ENCODE results near the gene UBTD1. TPM values are rescaled to one million over a fixed set of nuclear protein-coding genes. Genes with fewer than 3 reads are reported as not detected.

UBTD1 gene
- total RNA-seq, 6 experiments from 2014 or later: 5.4 to 8.8 (median 7.0) TPM

GRCh38 chr10:97459933-97460332 lies 38.8 kb upstream of the UBTD1 start:
- 74% methylated on average over 6 of the region's 7 CpGs for WGBS (ENCODE audit: insufficient coverage, low coverage, low lambda C conversion rate, missing lambda C conversion rate)
- intact Hi-C loops (cut with DNase I): loop anchor here (5.0 to 10.0 kb wide), 2 partner anchors 85 to 92 kb away; no protein-coding TSS in a partner anchor
- ATAC-seq: no peak
- TF ChIP-seq POLR2A (IDR thresholded peaks at IDR 0.05): no peak
- no peak for TF ChIP-seq CTCF (IDR thresholded peaks at IDR 0.05)
- H3K27me3 ChIP-seq: no peaks in the 10 kb centered on the region
- H3K4me1 ChIP-seq: peaks cover 0 to 6% (median 1%) of the 10 kb centered on the region in 4 donors
- no peaks in the 10 kb centered on the region for H3K9me3 ChIP-seq
- DNase-seq: no peak
- no peak overlapping the region for H3K4me3 ChIP-seq
- H3K27ac ChIP-seq: no peak overlapping the region
- H3K36me3 ChIP-seq: peaks cover 6 to 77% (median 42%) of the 10 kb centered on the region in 4 donors

- Histone ChIP-seq H3K4me3 (no peak overlapping the region), H3K27ac (no peak overlapping the region), H3K9me3 (no peaks in the 10 kb centered on the region), H3K36me3 (peaks cover 6 to 79% (median 45%) of the 10 kb centered on the region in 4 donors), H3K27me3 (no peaks in the 10 kb centered on the region), H3K4me1 (peaks cover 0 to 5% (median 0%) of the 10 kb centered on the region in 4 donors)
- ATAC-seq (no peak), DNase-seq (no peak)
- intact Hi-C loops (cut with DNase I): loop anchor here (5.0 to 10.0 kb wide), 2 partner anchors 82 to 90 kb away; no protein-coding TSS in a partner anchor
- TF ChIP-seq CTCF (IDR thresholded peaks at IDR 0.05): no peak
- no peak for TF ChIP-seq POLR2A (IDR thresholded peaks at IDR 0.05)
- WGBS (ENCODE audit: insufficient coverage, low coverage, low lambda C conversion rate, missing lambda C conversion rate): 90% methylated on average over 2 of the region's 2 CpGs
Measured at GRCh38 chr10:97462309-97462708, 36.4 kb upstream of the UBTD1 start.

- Histone ChIP-seq H3K27me3 (no peaks in the 10 kb centered on the region), H3K36me3 (peaks cover 6 to 82% (median 44%) of the 10 kb centered on the region in 4 donors), H3K4me3 (no peak overlapping the region), H3K27ac (no peak overlapping the region), H3K4me1 (peaks cover 0 to 5% (median 0%) of the 10 kb centered on the region in 4 donors), H3K9me3 (no peaks in the 10 kb centered on the region)
- DNase-seq (peak in 1 of 3 donors; percentile 61), ATAC-seq (peak; percentile 92 to 97 (median 92))
- TF ChIP-seq POLR2A (IDR thresholded peaks at IDR 0.05) (no peak), CTCF (IDR thresholded peaks at IDR 0.05) (peak; percentile 84 to 89 (median 88))
- WGBS (ENCODE audit: insufficient coverage, low coverage, low lambda C conversion rate, missing lambda C conversion rate): 62% methylated on average over 4 of the region's 4 CpGs
- intact Hi-C loops (cut with DNase I): loop anchor here (5.0 to 10.0 kb wide), 2 partner anchors 81 to 89 kb away; no protein-coding TSS in a partner anchor
Measured at GRCh38 chr10:97463363-97464132, 35.2 kb upstream of the UBTD1 start.

GRCh38 chr10:97464226-97464625 lies 34.5 kb upstream of the UBTD1 start:
- peaks cover 5 to 82% (median 38%) of the 10 kb centered on the region in 4 donors for H3K36me3 ChIP-seq
- no peak for TF ChIP-seq POLR2A (IDR thresholded peaks at IDR 0.05)
- no peak for TF ChIP-seq CTCF (IDR thresholded peaks at IDR 0.05)
- ATAC-seq: no peak
- H3K4me1 ChIP-seq: peaks cover 0 to 5% (median 0%) of the 10 kb centered on the region in 4 donors
- DNase-seq: no peak
- no peak overlapping the region for H3K27ac ChIP-seq
- intact Hi-C loops (cut with DNase I): loop anchor here (5.0 to 10.0 kb wide), 2 partner anchors 81 to 88 kb away; no protein-coding TSS in a partner anchor
- WGBS (ENCODE audit: insufficient coverage, low coverage, low lambda C conversion rate, missing lambda C conversion rate): no CpG with 5 or more reads among the region's 1 CpG
- H3K27me3 ChIP-seq: no peaks in the 10 kb centered on the region
- no peaks in the 10 kb centered on the region for H3K9me3 ChIP-seq
- H3K4me3 ChIP-seq: no peak overlapping the region
